OCI-LY3 (cell line): ENCODE data around the gene GNAL.

Experiments used
- H2AFZ ChIP-seq: fragments of 200-600, 300-600 bp; shearing (Covaris generic); 2 replicates; pipeline ENCODE4 v1.6.0; 2014; ENCODE audit warnings: antibody characterized with exemption, low read depth, low read length
- H3K27ac ChIP-seq: fragments of 200-600, 300-600 bp; sonication (generic); 2 replicates; pipeline ENCODE4 v1.5.1; 2014; ENCODE audit warnings: mild to moderate bottlenecking, low read length, moderate library complexity, mixed read lengths
- H3K27me3 ChIP-seq: fragments of 200-600, 300-600 bp; sonication (generic); 2 replicates; pipeline ENCODE4 v1.6.1; 2014; ENCODE audit warnings: low read depth, low read length, mixed read lengths
- H3K36me3 ChIP-seq: fragments of 200-600, 300-600 bp; sonication (generic); replicated peaks from 2 replicates; pipeline ENCODE3; 2014; ENCODE audit warnings: low read depth, low read length, mixed read lengths
- H3K4me1 ChIP-seq: fragments of 300-600, 200-600 bp; sonication (generic); 2 replicates; pipeline ENCODE4 v1.6.1; 2014; ENCODE audit warnings: low read length, mixed read lengths
- H3K4me2 ChIP-seq: fragments of 200-600, 300-600 bp; sonication (generic); 2 replicates; pipeline ENCODE4 v1.6.1; 2014; ENCODE audit warnings: low read length, mixed read lengths
- H3K4me3 ChIP-seq: fragments of 300-600, 200-600 bp; sonication (generic); 2 replicates; pipeline ENCODE4 v1.5.1; 2014; ENCODE audit warnings: antibody characterized with exemption, mild to moderate bottlenecking, low read length, moderate library complexity
- H3K79me2 ChIP-seq: fragments of 300-600, 200-600 bp; shearing (Covaris generic); 2 replicates; pipeline ENCODE4 v1.6.1; 2014; ENCODE audit warnings: mild to moderate bottlenecking, low read length, mixed read lengths
- H3K9ac ChIP-seq: fragments of 300-600, 200-600 bp; shearing (Covaris generic); 2 replicates; pipeline ENCODE4 v1.6.0; 2014; ENCODE audit warnings: mild to moderate bottlenecking, low read length, moderate library complexity
- H3K9me3 ChIP-seq: fragments of 200-600, 300-600 bp; shearing (Covaris generic); 2 replicates; pipeline ENCODE4 v1.6.1; 2014; ENCODE audit warnings: low read length, mixed read lengths; ENCODE audit not compliant: insufficient read depth
- H4K20me1 ChIP-seq: fragments of 200-600, 300-600 bp; sonication (generic); 2 replicates; pipeline ENCODE4 v1.6.1; 2016; ENCODE audit warnings: low read length, mixed read lengths; ENCODE audit not compliant: insufficient read depth
- EZH2phosphoT487 ChIP-seq: fragments of 200-600 bp; shearing (Covaris generic); IDR thresholded peaks from 2 replicates; pipeline ENCODE4 v1.6.1; 2018; ENCODE audit warnings: antibody characterized with exemption, mixed run types, low read depth
- TF ChIP-seq, protein P1 (sequence below): fragments of 200-600, 300-600 bp; sonication (generic); IDR thresholded peaks from 2 replicates; pipeline ENCODE4 v1.5.1; 2014; ENCODE audit warnings: antibody characterized with exemption, low read length, low read depth

Gene GNAL

DNA sequence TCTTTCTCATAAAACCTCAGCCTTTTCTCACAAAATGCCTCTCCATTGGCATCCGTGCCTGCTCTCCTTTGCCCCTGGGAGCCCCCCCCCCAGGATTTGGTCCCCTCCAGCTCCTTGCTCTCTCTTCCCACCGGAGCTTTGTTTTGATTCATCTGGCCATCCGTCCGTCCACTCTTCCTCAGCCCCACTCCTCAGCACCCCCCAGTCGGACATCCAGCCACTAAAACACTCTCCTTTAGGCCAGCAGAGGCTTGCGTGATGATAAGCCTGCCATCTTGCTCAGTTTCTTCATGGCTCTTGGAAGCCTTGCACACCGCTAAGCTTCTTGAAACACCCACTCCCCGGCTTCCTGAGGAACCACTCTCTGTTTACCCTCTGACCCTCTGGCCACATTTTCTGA lies 31.5 kb upstream of the GNAL start:
- peaks cover 3% of the 10 kb centered on the region; the same call in 1 of the 2 replicates for H3K4me1 ChIP-seq
- peaks cover 24% of the 10 kb centered on the region; the same call in 1 of the 2 replicates for H3K27me3 ChIP-seq
- H3K27ac ChIP-seq, result no peak overlapping the region
- TF ChIP-seq, protein P1, sequence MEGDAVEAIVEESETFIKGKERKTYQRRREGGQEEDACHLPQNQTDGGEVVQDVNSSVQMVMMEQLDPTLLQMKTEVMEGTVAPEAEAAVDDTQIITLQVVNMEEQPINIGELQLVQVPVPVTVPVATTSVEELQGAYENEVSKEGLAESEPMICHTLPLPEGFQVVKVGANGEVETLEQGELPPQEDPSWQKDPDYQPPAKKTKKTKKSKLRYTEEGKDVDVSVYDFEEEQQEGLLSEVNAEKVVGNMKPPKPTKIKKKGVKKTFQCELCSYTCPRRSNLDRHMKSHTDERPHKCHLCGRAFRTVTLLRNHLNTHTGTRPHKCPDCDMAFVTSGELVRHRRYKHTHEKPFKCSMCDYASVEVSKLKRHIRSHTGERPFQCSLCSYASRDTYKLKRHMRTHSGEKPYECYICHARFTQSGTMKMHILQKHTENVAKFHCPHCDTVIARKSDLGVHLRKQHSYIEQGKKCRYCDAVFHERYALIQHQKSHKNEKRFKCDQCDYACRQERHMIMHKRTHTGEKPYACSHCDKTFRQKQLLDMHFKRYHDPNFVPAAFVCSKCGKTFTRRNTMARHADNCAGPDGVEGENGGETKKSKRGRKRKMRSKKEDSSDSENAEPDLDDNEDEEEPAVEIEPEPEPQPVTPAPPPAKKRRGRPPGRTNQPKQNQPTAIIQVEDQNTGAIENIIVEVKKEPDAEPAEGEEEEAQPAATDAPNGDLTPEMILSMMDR, result no peak
- no peak for TF ChIP-seq EZH2phosphoT487
- H3K4me3 ChIP-seq, result no peak overlapping the region
- no peak overlapping the region for H3K9ac ChIP-seq
- H3K36me3 ChIP-seq, result no peaks in the 10 kb centered on the region
- no peaks in the 10 kb centered on the region for H3K79me2 ChIP-seq
- H3K9me3 ChIP-seq, result no peaks in the 10 kb centered on the region
- no peaks in the 10 kb centered on the region for H4K20me1 ChIP-seq
- H3K4me2 ChIP-seq, result no peak overlapping the region
- H2AFZ ChIP-seq, result no peak overlapping the region

DNA sequence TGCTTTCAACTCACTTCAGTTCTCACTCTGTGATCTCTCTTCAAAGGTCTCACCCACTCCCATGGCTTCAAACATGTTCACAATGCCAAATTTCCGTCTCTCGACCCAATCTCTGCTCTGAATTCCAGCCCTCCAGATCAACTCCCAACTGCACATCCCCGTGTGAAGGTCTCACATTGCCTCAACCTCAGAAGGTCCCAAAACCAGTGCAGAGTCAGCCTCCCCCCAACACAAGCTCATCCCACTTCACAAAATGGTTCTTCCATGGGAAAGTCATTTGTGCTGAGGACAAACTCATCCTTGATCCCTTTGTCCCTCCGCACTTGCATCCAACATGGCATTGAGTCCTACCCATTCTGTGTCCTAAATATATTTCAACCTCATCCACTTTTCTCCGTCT lies 31.0 kb upstream of the GNAL start:
- no peaks in the 10 kb centered on the region for H3K79me2 ChIP-seq
- no peak overlapping the region for H2AFZ ChIP-seq
- peaks cover 4% of the 10 kb centered on the region for H3K4me1 ChIP-seq
- no peak overlapping the region for H3K4me2 ChIP-seq
- no peak overlapping the region for H3K4me3 ChIP-seq
- peaks cover 27% of the 10 kb centered on the region; the same call in 1 of the 2 replicates for H3K27me3 ChIP-seq
- no peaks in the 10 kb centered on the region for H3K9me3 ChIP-seq
- H4K20me1 ChIP-seq, result no peaks in the 10 kb centered on the region
- no peaks in the 10 kb centered on the region for H3K36me3 ChIP-seq
- TF ChIP-seq, protein P1, result no peak
- TF ChIP-seq EZH2phosphoT487, result no peak
- H3K27ac ChIP-seq, result no peak overlapping the region
- no peak overlapping the region for H3K9ac ChIP-seq

- H3K27me3 ChIP-seq, result peaks cover 29% of the 10 kb centered on the region; the same call in 1 of the 2 replicates
- H3K79me2 ChIP-seq, result no peaks in the 10 kb centered on the region
- TF ChIP-seq EZH2phosphoT487, result no peak
- TF ChIP-seq, protein P1, result no peak
- no peak overlapping the region for H2AFZ ChIP-seq
- no peak overlapping the region for H3K9ac ChIP-seq
- H3K36me3 ChIP-seq, result no peaks in the 10 kb centered on the region
- no peaks in the 10 kb centered on the region for H4K20me1 ChIP-seq
- H3K4me2 ChIP-seq, result no peak overlapping the region
- H3K4me3 ChIP-seq, result no peak overlapping the region
- H3K27ac ChIP-seq, result no peak overlapping the region
- no peaks in the 10 kb centered on the region for H3K9me3 ChIP-seq
- H3K4me1 ChIP-seq, result peaks cover 10% of the 10 kb centered on the region
Observed at GRCh38 chr18:11658989-11659388, 30.1 kb upstream of the GNAL start.

GRCh38 chr18:11660691-11661090 lies 28.4 kb upstream of the GNAL start:
- Histone ChIP-seq H3K9me3 (no peaks in the 10 kb centered on the region), H3K27ac (no peak overlapping the region), H3K4me3 (no peak overlapping the region), H3K4me1 (peaks cover 7% of the 10 kb centered on the region), H3K79me2 (no peaks in the 10 kb centered on the region), H3K27me3 (peaks cover 29% of the 10 kb centered on the region; the same call in 1 of the 2 replicates), H2AFZ (no peak overlapping the region), H4K20me1 (no peaks in the 10 kb centered on the region), H3K9ac (no peak overlapping the region), H3K36me3 (no peaks in the 10 kb centered on the region), H3K4me2 (no peak overlapping the region)
- TF ChIP-seq EZH2phosphoT487, result no peak
- TF ChIP-seq, protein P1, result no peak
